Panc1 (cell line): ENCODE data around the gene NKX1-2.

Experiments used
- CTCF ChIP-seq: fragments of 450-650 bp; IDR thresholded peaks from 2 replicates; pipeline ENCODE4 v1.5.1; 2017; ENCODE audit warnings: mild to moderate bottlenecking
- POLR2AphosphoS5 ChIP-seq: IDR thresholded peaks from 2 replicates; pipeline ENCODE4 v1.6.1; 2012; ENCODE audit warnings: mild to moderate bottlenecking, low read depth, low read length, moderate library complexity
- REST ChIP-seq, 2 experiments: IDR thresholded peaks; 2 replicates each; pipeline ENCODE4 v1.6.1; 2011 to 2012; ENCODE audit warnings: low read depth in 2 of 2, control low read depth in 1 of 2, low read length in 1 of 2, mild to moderate bottlenecking in 1 of 2, moderate library complexity in 1 of 2; ENCODE audit not compliant: insufficient read depth in 1 of 2
- SIN3A ChIP-seq: IDR thresholded peaks from 2 replicates; pipeline ENCODE4 v1.6.1; 2012; ENCODE audit warnings: low read depth, mild to moderate bottlenecking, low read length, moderate library complexity, borderline replicate concordance; ENCODE audit not compliant: insufficient read depth
- TCF7L2 ChIP-seq: IDR thresholded peaks from 2 replicates; pipeline ENCODE4 v1.6.1; 2011; ENCODE audit warnings: mild to moderate bottlenecking, low read depth, low read length, inconsistent platforms

GRCh38 chr10:124478515-124478914 lies 28.7 kb upstream of the NKX1-2 start:
- no peak for TF ChIP-seq CTCF
- TF ChIP-seq POLR2AphosphoS5: no peak
- TF ChIP-seq SIN3A: no peak
- TF ChIP-seq TCF7L2: no peak
- TF ChIP-seq REST (IDR thresholded peaks at IDR 0.05; ENCODE audit: insufficient read depth in 1 of 2, low read depth in 2 of 2, low read length in 1 of 2): no peak
